Measurements from ENCODE around the gene TMEM140. TPM values are rescaled to one million over a fixed set of nuclear protein-coding genes. Genes with fewer than 3 reads are reported as not detected.

The TMEM140 gene
- total and polyA plus RNA-seq, 8 donors, result 2.7 to 14.3 (median 4.7) TPM

DNA sequence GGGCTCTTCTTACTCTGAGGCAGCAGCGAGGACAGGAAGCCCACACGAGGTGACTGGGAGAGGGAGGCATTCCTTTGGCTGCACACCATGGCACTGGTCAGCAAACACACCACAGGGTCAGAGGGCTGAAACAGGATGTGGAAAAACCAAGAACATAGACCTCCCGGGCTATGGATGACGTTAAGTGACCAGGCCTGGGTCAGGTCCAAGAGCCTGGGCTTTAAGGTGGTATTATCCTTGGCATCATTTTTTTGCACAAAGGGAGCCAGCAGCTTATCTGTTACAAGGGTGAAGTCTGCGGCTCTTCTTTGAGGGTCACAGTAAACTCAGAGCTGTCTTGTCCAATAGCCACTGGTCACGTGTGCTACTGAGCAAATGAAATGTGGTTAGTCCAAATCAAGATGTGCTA lies 56.5 kb downstream of the TMEM140 start:
- intact Hi-C loops (cut with DNase I), result no loop called here
- Histone ChIP-seq H3K36me3 (peaks cover 0 to 30% (median 0%) of the 10 kb centered on the region in 3 donors), H3K27ac (peak overlapping the region; percentile 2 to 75 (median 68)), H3K4me1 (peaks cover 69 to 73% (median 71%) of the 10 kb centered on the region in 3 donors), H3K9me3 (no peaks in the 10 kb centered on the region), H3K4me3 (no peak overlapping the region), H3K27me3 (no peaks in the 10 kb centered on the region)
- DNase-seq (peak in 1 of 6 donors; percentile 40), FAIRE-seq (no peak), ATAC-seq (peak in 1 of 4 donors; percentile 25)
- TF ChIP-seq, protein P1, sequence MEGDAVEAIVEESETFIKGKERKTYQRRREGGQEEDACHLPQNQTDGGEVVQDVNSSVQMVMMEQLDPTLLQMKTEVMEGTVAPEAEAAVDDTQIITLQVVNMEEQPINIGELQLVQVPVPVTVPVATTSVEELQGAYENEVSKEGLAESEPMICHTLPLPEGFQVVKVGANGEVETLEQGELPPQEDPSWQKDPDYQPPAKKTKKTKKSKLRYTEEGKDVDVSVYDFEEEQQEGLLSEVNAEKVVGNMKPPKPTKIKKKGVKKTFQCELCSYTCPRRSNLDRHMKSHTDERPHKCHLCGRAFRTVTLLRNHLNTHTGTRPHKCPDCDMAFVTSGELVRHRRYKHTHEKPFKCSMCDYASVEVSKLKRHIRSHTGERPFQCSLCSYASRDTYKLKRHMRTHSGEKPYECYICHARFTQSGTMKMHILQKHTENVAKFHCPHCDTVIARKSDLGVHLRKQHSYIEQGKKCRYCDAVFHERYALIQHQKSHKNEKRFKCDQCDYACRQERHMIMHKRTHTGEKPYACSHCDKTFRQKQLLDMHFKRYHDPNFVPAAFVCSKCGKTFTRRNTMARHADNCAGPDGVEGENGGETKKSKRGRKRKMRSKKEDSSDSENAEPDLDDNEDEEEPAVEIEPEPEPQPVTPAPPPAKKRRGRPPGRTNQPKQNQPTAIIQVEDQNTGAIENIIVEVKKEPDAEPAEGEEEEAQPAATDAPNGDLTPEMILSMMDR (IDR thresholded peaks at IDR 0.05), result no peak
- 39 to 63% methylated on average over 6 of the region's 6 CpGs for WGBS, 2 donors

DNA sequence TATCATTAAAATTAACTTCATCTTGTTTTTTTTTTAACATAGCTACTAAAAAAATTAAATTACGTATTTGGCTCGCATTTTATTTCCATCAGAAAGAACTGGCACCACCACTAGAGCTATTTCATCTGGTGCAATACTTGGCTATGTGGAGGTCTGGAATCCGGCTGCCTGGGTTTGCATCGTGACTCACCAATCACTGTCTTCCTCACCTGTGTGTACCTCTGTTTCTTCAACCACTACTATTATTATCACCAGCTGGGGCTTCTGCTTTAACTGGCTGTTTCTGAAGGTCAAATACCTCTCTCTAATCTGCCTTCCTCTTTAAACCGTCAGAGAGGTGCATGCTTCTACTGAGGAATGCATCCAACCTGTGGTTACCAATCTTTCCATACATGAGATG lies 57.0 kb downstream of the TMEM140 start:
- H3K4me1 ChIP-seq, result peaks cover 71 to 78% (median 74%) of the 10 kb centered on the region in 3 donors
- intact Hi-C loops (cut with DNase I), result no loop called here
- no peaks in the 10 kb centered on the region for H3K9me3 ChIP-seq
- H3K4me3 ChIP-seq, result no peak overlapping the region
- H3K27ac ChIP-seq, result peak overlapping the region; percentile 2 to 75 (median 68)
- TF ChIP-seq, protein P1 (IDR thresholded peaks at IDR 0.05), result no peak
- DNase-seq (peak in 4 of 6 donors; percentile 67 to 84 (median 74)), FAIRE-seq (no peak), ATAC-seq (peak; percentile 73 to 88 (median 80))
- 15 to 24% methylated on average over 5 of the region's 5 CpGs for WGBS, 2 donors
- peaks cover 0 to 25% (median 0%) of the 10 kb centered on the region in 3 donors for H3K36me3 ChIP-seq
- no peaks in the 10 kb centered on the region for H3K27me3 ChIP-seq

DNA sequence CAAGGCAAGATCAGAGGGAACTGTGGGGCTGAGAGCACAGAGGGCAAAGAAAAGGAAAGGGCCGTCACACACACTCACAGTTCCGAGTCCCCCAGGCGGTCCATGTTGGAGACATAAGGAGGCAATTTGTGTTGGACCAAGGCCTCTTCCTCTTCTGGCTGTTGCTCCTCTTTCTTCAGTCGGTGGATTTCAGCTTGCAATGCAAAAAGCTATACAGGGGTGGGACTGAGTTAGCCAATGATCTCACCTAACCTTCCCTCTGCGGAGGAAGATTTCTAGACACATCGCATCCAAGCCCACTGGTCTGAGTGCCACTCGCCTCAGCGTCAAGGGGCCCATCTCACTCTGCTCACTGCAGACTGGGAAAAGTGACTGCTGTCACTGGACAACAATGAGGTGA lies 58.0 kb downstream of the TMEM140 start:
- Histone ChIP-seq H3K4me1 (peaks cover 70 to 76% (median 73%) of the 10 kb centered on the region in 3 donors), H3K9me3 (no peaks in the 10 kb centered on the region), H3K4me3 (no peak overlapping the region), H3K27me3 (no peaks in the 10 kb centered on the region), H3K36me3 (peaks cover 0 to 21% (median 0%) of the 10 kb centered on the region in 3 donors), H3K27ac (peak overlapping the region; percentile 2 to 75 (median 68))
- TF ChIP-seq, protein P1 (IDR thresholded peaks at IDR 0.05), result no peak
- WGBS, 2 donors, result 95 to 98% methylated on average over 8 of the region's 8 CpGs
- intact Hi-C loops (cut with DNase I), result no loop called here
- ATAC-seq (no peak), DNase-seq (no peak), FAIRE-seq (no peak)

DNA sequence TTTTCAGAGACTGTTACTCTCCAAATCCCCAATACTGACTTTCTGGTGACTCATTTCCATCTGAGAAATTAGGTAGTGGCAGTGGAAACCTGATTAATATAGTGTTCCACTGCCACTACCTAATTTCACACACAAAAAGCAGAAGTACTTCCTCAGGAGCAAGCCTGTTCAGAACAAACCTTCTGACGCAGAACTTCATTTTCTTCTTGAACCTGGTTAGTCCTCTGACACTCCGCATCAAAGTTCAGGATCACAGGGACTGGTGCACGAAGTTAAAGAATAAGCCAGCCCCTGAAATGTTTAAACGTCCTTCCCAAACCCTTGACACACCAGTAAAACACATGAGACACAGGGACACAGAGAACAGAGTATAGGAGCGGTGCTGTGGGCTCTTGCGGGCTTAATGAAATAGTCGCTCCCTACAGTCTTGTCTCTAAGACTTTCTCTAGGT lies 59.1 kb downstream of the TMEM140 start:
- H3K27ac ChIP-seq, result peak overlapping the region; percentile 56 to 97 (median 70)
- H3K36me3 ChIP-seq, result peaks cover 0 to 21% (median 0%) of the 10 kb centered on the region in 3 donors
- WGBS, 2 donors, result 54 to 68% methylated on average over 7 of the region's 7 CpGs
- no peaks in the 10 kb centered on the region for H3K27me3 ChIP-seq
- DNase-seq (no peak), FAIRE-seq (no peak), ATAC-seq (no peak)
- H3K9me3 ChIP-seq, result no peaks in the 10 kb centered on the region
- no peak overlapping the region for H3K4me3 ChIP-seq
- TF ChIP-seq, protein P1 (IDR thresholded peaks at IDR 0.05), result no peak
- intact Hi-C loops (cut with DNase I), result no loop called here
- peaks cover 63 to 69% (median 65%) of the 10 kb centered on the region in 3 donors for H3K4me1 ChIP-seq

DNA sequence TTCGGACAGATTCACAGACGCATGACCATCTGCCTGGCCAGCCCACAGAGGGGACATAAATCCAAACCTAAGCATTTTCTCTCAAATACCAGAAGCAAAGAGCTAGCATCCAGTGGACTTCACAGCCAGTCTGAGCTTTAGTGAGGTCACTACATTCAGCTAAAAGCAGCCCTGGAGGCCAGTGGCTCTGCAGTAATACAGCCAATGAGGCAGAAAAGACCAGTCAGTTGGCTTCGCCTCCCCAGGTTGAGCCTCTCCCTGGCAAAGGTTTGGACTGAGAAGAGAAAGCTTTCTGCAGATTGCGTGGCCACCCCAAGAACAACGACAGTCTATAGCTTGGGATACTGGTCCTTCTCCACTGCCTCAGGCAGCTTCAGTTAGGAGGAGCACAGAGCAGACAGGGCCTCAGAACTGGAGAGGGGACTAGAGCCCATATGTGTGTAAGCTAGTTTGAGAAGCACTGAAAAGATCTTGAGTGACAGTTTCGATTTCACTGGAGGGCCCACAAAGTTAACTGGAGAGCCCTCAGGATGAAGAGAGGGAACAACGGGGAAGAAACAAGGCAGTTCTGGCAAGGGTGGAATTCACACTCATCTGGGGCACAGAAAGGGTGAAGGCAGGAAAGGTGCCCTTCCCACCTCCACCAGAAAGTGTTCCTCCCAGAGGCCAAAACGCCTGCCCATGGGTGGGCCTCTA lies 59.7 kb downstream of the TMEM140 start:
- TF ChIP-seq, protein P1 (IDR thresholded peaks at IDR 0.05), result no peak
- DNase-seq, result no peak
- Histone ChIP-seq H3K4me3 (peak overlapping the region in 2 of 4 donors; percentile 9 to 79), H3K27me3 (no peaks in the 10 kb centered on the region), H3K36me3 (peaks cover 0 to 21% (median 0%) of the 10 kb centered on the region in 3 donors), H3K9me3 (no peaks in the 10 kb centered on the region), H3K27ac (peak overlapping the region; percentile 56 to 97 (median 70)), H3K4me1 (peaks cover 59 to 64% (median 61%) of the 10 kb centered on the region in 3 donors)
- 40 to 45% methylated on average over 8 of the region's 8 CpGs for WGBS, 2 donors
- FAIRE-seq, result no peak
- ATAC-seq, result no peak
- intact Hi-C loops (cut with DNase I), result no loop called here
